Measurements from ENCODE around the gene SERPINA10.

GRCh38 chr14:94304243-94304642 lies 11.2 kb upstream of the SERPINA10 start:
- TF ChIP-seq NFRKB (IDR thresholded peaks at IDR 0.05) (no peak), L3MBTL2 (conservative IDR thresholded peaks at IDR 0.05) (no peak), FOXM1 (IDR thresholded peaks at IDR 0.05; ENCODE audit: borderline replicate concordance) (no peak), ELF4 (IDR thresholded peaks at IDR 0.05) (no peak), FOXK2 (IDR thresholded peaks at IDR 0.05) (no peak), SP1 (IDR thresholded peaks at IDR 0.05) (no peak)

All from HEK293T (cell line).